ENCODE results near the gene PLAAT5.
A peak's percentile ranks its signal among the peaks of the same experiment; 100 is the strongest.
"Not testable (repeated sequence)": the region's sequence is repeated elsewhere in the genome, so short reads cannot be mapped to it uniquely, and the experiment has no call there.

PLAAT5 gene

DNA sequence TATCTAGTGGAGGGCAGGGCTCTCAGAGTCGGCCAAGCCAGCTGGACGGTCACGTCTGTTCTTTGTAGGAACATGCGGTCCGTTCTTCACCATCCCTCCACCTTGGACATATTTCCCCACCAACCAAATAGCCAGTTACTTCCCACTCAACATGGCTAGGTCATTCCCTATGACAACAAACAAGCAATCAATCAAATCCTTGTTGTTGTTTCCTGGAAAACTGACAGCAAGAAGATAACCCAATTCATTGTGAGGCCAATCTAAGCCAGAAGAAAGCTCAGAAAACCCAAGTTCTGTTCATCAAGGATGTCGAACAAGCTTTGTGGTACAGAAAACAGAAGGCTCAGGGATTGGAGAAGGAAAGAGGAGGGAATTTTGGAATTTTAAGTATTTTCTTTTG lies 10.9 kb downstream of the PLAAT5 start:
- no peak for DNase-seq (ENCODE audit: low spot score)

DNA sequence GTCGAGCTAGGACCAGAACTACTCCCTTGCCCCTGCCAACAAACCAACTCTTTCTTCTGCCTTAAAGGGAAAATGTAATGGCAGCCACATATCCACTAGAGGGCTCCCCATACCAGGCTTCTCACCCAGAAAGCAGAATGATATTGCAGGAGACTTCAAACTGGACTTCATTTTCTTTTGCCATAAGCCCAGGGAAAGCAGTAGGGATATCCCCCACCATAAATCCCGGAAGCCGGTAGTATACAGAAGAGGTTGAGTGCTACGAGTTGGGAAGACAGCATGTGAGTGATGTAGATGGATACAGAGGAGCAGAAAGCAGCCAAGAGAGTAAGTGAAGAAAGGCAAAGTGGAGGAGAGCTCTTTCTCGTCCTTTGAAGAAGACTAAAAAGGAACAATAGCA lies 12.1 kb downstream of the PLAAT5 start:
- peak; percentile 73 for DNase-seq (ENCODE audit: low spot score)

GRCh38 chr11:63476618-63477017 lies 14.3 kb downstream of the PLAAT5 start:
- DNase-seq (ENCODE audit: low spot score): no peak

- no peak for DNase-seq (ENCODE audit: low spot score)
Observed at GRCh38 chr11:63472372-63472771, 18.6 kb downstream of the PLAAT5 start.

- no peak for DNase-seq (ENCODE audit: low spot score)
Observed at GRCh38 chr11:63470311-63470710, 20.7 kb downstream of the PLAAT5 start.

GRCh38 chr11:63462137-63462536 lies 28.8 kb downstream of the PLAAT5 start:
- no peak for DNase-seq (ENCODE audit: low spot score)

DNA sequence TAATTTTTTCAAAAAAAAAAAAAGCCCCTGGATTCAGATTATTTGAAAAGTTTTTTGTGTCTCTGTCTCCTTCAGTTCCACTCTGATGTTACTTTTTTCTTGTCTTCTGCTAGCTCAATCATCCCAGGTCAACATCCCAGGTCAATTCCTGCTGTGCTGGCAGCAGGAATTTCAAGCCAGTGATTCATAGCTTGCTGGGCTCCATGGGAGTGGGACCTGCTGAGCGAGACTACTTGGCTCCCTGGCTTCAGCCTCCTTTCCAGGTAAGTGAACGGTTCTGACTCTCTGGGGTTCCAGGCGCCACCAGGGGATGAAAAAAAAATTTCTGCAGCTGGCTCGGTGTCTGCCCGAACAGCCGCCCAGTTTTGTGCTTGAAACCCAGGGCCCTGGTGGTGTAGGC lies 31.4 kb downstream of the PLAAT5 start:
- no peak for DNase-seq (ENCODE audit: low spot score)

GRCh38 chr11:63448646-63449045 lies 42.3 kb downstream of the PLAAT5 start:
- no peak for DNase-seq (ENCODE audit: low spot score)

- DNase-seq (ENCODE audit: low spot score): no peak
Observed at GRCh38 chr11:63445720-63446119, 45.2 kb downstream of the PLAAT5 start.

DNA sequence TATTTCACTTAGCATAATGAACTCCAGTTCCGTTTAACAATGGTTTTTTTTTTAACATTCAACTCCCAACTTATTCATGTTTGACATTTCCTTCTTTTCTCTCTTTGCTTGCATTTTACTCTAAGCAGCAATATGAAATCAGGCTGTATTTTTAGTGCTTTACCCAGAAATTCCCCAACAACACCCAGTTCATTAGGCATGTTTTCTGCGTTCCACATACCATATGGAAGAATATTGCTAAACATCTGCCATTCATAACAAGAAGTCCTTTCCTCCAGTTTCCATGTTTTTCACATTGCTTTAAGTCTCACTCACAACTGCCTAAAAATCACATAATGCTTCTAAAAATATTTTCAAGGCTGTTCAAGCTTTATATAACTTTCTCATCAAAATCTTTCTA lies 45.8 kb downstream of the PLAAT5 start:
- no peak for DNase-seq (ENCODE audit: low spot score)

GRCh38 chr11:63444160-63444559 lies 46.8 kb downstream of the PLAAT5 start:
- DNase-seq (ENCODE audit: low spot score): no peak

- no peak for DNase-seq (ENCODE audit: low spot score)
Observed at GRCh38 chr11:63443714-63444113, 47.3 kb downstream of the PLAAT5 start.

DNA sequence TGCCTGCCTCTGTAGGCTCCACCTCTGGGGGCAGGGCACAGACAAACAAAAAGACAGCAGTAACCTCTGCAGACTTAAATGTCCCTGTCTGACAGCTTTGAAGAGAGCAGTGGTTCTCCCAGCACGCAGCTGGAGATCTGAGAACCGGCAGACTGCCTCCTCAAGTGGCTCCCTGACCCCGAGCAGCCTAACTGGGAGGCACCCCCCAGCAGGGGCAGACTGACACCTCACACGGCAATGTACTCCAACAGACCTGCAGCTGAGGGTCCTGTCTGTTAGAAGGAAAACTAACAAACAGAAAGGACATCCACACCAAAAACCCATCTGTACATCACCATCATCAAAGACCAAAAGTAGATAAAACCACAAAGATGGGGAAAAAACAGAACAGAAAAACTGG lies 55.1 kb downstream of the PLAAT5 start:
- DNase-seq (ENCODE audit: low spot score): not testable (repeated sequence)

GRCh38 chr11:63435351-63435750 lies 55.6 kb downstream of the PLAAT5 start:
- not testable (repeated sequence) for DNase-seq (ENCODE audit: low spot score)

DNA sequence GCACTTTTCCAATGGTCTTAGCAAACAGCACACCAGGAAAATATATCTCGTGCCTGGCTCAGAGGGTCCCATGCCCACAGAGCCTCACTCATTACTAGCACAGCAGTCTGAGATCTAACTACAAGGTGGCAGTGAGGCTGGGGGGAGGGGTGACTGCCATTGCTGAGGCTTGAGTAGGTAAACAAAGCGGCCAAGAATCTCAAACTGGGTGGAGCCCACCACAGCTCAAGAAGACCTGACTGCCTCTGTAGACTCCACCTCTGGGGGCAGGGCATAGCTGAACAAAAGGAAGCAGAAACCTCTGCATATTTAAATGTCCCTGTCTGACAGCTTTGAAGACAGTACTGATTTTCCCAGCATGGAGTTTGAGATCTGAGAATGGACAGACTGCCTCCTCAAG lies 60.2 kb downstream of the PLAAT5 start:
- not testable (repeated sequence) for DNase-seq (ENCODE audit: low spot score)

DNA sequence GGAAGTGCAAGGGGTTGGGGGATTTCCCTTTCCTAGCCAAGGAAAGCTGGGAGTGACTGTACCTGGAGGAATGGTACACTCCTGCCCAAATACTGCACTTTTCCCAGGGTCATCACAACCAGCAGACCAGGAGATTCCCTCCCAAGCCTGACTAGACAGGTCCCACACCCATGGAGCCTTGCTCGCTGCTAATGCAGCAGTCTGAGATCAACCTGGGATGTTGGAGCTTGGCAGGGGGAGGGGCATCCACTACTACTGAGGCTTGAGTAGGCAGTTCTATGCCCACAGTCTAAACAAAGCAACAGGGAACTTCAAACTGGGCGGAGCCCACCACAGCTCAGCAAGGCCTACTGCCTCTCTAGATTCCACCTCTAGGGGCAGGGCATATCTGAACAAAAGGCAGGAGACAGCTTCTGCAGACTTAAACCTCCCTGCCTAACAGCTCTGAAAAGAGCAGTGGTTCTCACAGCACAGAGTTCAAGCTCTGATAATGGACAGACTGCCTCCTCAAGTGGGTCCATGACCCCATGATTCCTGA lies 62.9 kb downstream of the PLAAT5 start:
- DNase-seq (ENCODE audit: low spot score): no peak

GRCh38 chr11:63417174-63417852 lies 73.7 kb downstream of the PLAAT5 start:
- no peak for DNase-seq (ENCODE audit: low spot score)
